Mesenchymal stem cell (in vitro differentiated cells and primary cell): ENCODE results near the gene ACBD4.

Source experiments
- DNase-seq: peaks from one replicate; pipeline ENCODE4 v3.0.0-alpha.2; 2013
- H2AFZ ChIP-seq: one replicate; pipeline ENCODE4 v1.6.1; 2013; ENCODE audit warnings: low read depth, mild to moderate bottlenecking, control low read depth, inconsistent platforms, low read length, moderate library complexity
- H2AK5ac ChIP-seq: 2 replicates; pipeline ENCODE4 v1.6.1; 2013; ENCODE audit warnings: low read length, moderate library complexity, mild to moderate bottlenecking, inconsistent platforms; ENCODE audit not compliant: severe bottlenecking
- H2BK120ac ChIP-seq: one replicate; pipeline ENCODE4 v1.6.1; 2013; ENCODE audit warnings: low read depth, mild to moderate bottlenecking, inconsistent platforms, low read length, moderate library complexity
- H2BK12ac ChIP-seq, 2 experiments: one replicate each; pipeline ENCODE4 v1.6.1; 2013; ENCODE audit warnings: inconsistent platforms in 2 of 2, low read length in 2 of 2, mild to moderate bottlenecking in 2 of 2, moderate library complexity in 2 of 2, control low read depth in 1 of 2
- H2BK15ac ChIP-seq: one replicate; pipeline ENCODE4 v1.6.1; 2013; ENCODE audit warnings: mild to moderate bottlenecking, low read depth, inconsistent platforms; ENCODE audit not compliant: poor library complexity, severe bottlenecking
- H2BK5ac ChIP-seq: 2 replicates; pipeline ENCODE4 v1.6.1; 2013; ENCODE audit warnings: low read depth, mild to moderate bottlenecking, low read length, control low read depth, inconsistent platforms; ENCODE audit not compliant: poor library complexity, severe bottlenecking
- H3K14ac ChIP-seq, 2 experiments: one replicate each; pipeline ENCODE4 v1.6.1; 2013; ENCODE audit warnings: inconsistent platforms in 2 of 2, low read length in 2 of 2, control low read depth in 1 of 2, mild to moderate bottlenecking in 1 of 2, moderate library complexity in 1 of 2
- H3K18ac ChIP-seq, 2 experiments: one replicate each; pipeline ENCODE4 v1.6.1; 2013; ENCODE audit warnings: inconsistent platforms in 2 of 2, low read length in 2 of 2, control low read depth in 1 of 2, low read depth in 1 of 2, mild to moderate bottlenecking in 1 of 2
- H3K23ac ChIP-seq, 2 experiments: one replicate each; pipeline ENCODE4 v1.6.1; 2013; ENCODE audit warnings: inconsistent platforms in 2 of 2, low read length in 2 of 2, mild to moderate bottlenecking in 2 of 2, moderate library complexity in 2 of 2, control low read depth in 1 of 2
- H3K27ac ChIP-seq: 2 replicates; pipeline ENCODE4 v1.5.1; 2013; ENCODE audit warnings: mild to moderate bottlenecking, moderate library complexity, low read length, control low read depth, inconsistent platforms; ENCODE audit not compliant: poor library complexity, severe bottlenecking
- H3K27me3 ChIP-seq, 2 experiments: 2 replicates each; pipeline versions ENCODE4 v1.6.1 to v1.7.0; 2013; ENCODE audit warnings: low read length in 2 of 2, mild to moderate bottlenecking in 2 of 2, moderate library complexity in 2 of 2, control low read depth in 1 of 2, inconsistent platforms in 1 of 2; ENCODE audit not compliant: control insufficient read depth in 1 of 2, insufficient read depth in 1 of 2
- H3K36me3 ChIP-seq, 2 experiments: 2 replicates each; pipeline versions ENCODE4 v1.6.1 to v1.7.0; 2013; ENCODE audit warnings: low read length in 2 of 2, control low read depth in 1 of 2, inconsistent platforms in 1 of 2, low read depth in 1 of 2, mild to moderate bottlenecking in 1 of 2; ENCODE audit not compliant: insufficient read depth in 2 of 2, control insufficient read depth in 1 of 2
- H3K4ac ChIP-seq, 2 experiments: one replicate each; pipeline ENCODE4 v1.6.1; 2013; ENCODE audit warnings: inconsistent platforms in 2 of 2, low read length in 2 of 2, mild to moderate bottlenecking in 2 of 2, moderate library complexity in 2 of 2, control low read depth in 1 of 2, low read depth in 1 of 2
- H3K4me1 ChIP-seq: 2 replicates; pipeline ENCODE4 v1.6.1; 2013; ENCODE audit warnings: low read depth, low read length, control low read depth; ENCODE audit not compliant: control insufficient read depth, insufficient read depth
- H3K4me2 ChIP-seq: 2 replicates; pipeline ENCODE4 v1.6.1; 2013; ENCODE audit warnings: low read length, mild to moderate bottlenecking, inconsistent platforms; ENCODE audit not compliant: poor library complexity, severe bottlenecking
- H3K4me3 ChIP-seq, 2 experiments: 2 replicates each; pipeline versions ENCODE4 v1.5.1 to v1.7.0; 2013; ENCODE audit warnings: low read length in 2 of 2, mild to moderate bottlenecking in 2 of 2, control low read depth in 1 of 2, low read depth in 1 of 2; ENCODE audit not compliant: insufficient read depth in 1 of 2
- H3K79me1 ChIP-seq: replicated peaks from 2 replicates; pipeline ENCODE4 v1.6.1; 2013; ENCODE audit warnings: mild to moderate bottlenecking, control low read depth, low read length, inconsistent platforms; ENCODE audit not compliant: poor library complexity, severe bottlenecking
- H3K9ac ChIP-seq: 2 replicates; pipeline ENCODE4 v1.7.0; 2013; ENCODE audit warnings: mild to moderate bottlenecking, low read length, moderate library complexity
- H3K9me3 ChIP-seq: 2 replicates; pipeline ENCODE4 v1.7.0; 2013; ENCODE audit warnings: mild to moderate bottlenecking, low read length; ENCODE audit not compliant: control insufficient read depth
- H4K8ac ChIP-seq: one replicate; pipeline ENCODE4 v1.6.1; 2013; ENCODE audit warnings: inconsistent platforms, mild to moderate bottlenecking, low read length, moderate library complexity
- H4K91ac ChIP-seq: one replicate; pipeline ENCODE4 v1.6.1; 2013; ENCODE audit warnings: mild to moderate bottlenecking, low read length, inconsistent platforms
- WGBS: methylation state at CpG from one replicate; pipeline ENCODE4 v1.1.7; 2013; ENCODE audit warnings: mixed read lengths; 5-methylcytosine and 5-hydroxymethylcytosine counted together

Gene ACBD4

DNA sequence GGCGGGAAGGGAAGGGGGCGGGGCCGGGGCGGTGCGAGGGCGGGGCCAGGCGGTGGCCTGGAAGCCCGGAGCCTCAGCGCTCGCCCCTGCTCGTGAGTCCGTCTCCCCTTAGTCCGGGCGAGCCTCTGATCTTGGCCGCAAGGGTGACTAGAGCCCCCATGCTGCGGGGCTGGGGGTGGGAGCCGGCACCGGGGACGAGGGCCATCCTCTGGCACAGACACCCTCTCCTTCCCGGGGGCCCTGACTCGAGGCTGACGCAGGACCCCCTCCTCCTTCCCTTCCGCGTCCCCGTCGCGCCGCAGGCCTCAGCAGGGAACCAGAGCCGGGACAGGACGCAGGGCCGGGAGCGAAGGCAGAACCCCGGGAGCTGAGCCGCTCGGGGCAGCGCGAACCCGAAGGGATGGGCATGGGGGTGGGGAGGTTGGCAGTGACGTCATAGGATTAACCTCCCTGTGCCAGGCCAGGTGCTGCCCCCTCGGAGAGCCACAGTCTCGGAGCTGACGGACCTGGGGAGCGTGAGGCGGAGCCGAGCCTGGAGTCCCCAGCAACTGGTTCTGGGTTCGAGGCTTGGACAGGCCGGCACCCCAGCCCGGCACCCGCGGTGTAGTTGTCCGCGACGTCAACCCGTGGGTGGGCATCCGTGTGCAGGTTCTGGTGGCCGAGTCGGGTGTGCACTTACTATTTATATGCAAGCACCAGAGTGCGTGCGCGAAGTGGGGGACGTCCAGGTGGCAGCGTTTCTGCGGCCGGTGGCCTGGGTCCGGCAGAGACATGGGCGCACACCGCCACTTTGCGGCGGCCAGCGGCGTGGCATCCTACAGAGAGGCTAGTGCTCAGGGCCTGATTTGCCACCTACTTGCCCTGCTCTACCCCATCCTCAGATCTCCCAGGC lies 2.7 kb upstream of the ACBD4 start:
- no peaks in the 10 kb centered on the region for H3K27me3 ChIP-seq
- peaks cover 22% of the 10 kb centered on the region for H3K79me1 ChIP-seq
- H3K9ac ChIP-seq, result peak overlapping the region; percentile 93
- H2BK15ac ChIP-seq, result no peak overlapping the region
- peak overlapping the region; percentile 92 for H4K8ac ChIP-seq
- DNase-seq, result peak; percentile 88
- H3K4me2 ChIP-seq, result peak overlapping the region; percentile 85
- no peaks in the 10 kb centered on the region for H3K9me3 ChIP-seq
- WGBS, result under 1% methylated on average over 43 of the region's 71 CpGs
- peaks cover 0 to 11% of the 10 kb centered on the region in 2 experiments for H3K36me3 ChIP-seq
- H3K4me3 ChIP-seq, result peak overlapping the region; percentile 79 to 85
- peak overlapping the region; percentile 87 for H2BK120ac ChIP-seq
- H3K23ac ChIP-seq, result peak overlapping the region in 1 of 2 experiments; percentile 85
- H2BK12ac ChIP-seq, result peak overlapping the region in 1 of 2 experiments; percentile 89
- peak overlapping the region in 1 of 2 experiments; percentile 91 for H3K4ac ChIP-seq
- H2AFZ ChIP-seq, result peak overlapping the region; percentile 81
- peak overlapping the region; percentile 96 to 99 for H3K18ac ChIP-seq
- H2AK5ac ChIP-seq, result no peak overlapping the region
- peak overlapping the region; percentile 93 for H3K27ac ChIP-seq
- H3K14ac ChIP-seq, result peak overlapping the region in 1 of 2 experiments; percentile 97
- H4K91ac ChIP-seq, result peak overlapping the region; percentile 89
- H2BK5ac ChIP-seq, result peak overlapping the region; percentile 45
- H3K4me1 ChIP-seq, result peaks cover 52% of the 10 kb centered on the region

DNA sequence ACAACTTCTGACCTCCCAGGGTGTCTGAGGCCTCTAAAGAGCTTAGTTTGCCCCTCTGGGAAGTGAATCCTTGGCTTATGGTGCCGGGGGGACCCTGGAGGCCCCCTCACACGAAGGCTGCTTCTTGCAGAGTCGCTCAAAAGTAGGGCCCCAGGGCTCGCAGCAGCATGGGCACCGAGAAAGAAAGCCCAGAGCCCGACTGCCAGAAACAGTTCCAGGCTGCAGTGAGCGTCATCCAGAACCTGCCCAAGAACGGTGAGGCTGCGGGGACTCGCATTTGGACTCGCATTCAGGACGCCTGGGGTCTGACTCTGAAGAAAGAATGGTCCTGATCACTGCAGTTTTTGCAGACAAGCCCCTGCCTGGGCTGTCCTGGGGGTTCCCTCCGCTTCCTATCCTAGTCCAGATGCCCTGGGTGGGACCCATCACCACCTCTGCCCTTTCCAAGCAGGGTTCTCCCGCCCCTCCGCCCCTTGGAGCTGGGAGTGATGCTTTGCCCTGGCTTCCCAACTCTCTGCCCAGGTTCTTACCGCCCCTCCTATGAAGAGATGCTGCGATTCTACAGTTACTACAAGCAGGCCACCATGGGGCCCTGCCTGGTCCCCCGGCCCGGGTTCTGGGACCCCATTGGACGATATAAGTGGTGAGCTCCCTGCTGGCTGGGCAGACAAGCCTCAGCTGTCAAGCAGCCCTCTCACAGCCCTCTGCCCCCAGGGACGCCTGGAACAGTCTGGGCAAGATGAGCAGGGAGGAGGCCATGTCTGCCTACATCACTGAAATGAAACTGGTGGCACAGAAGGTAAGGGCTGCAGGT lies 698 bp downstream of the ACBD4 start:
- Histone ChIP-seq H2BK15ac (peak overlapping the region; percentile 61), H4K91ac (peak overlapping the region; percentile 57), H4K8ac (peak overlapping the region; percentile 90), H3K9ac (peak overlapping the region; percentile 87), H2AFZ (no peak overlapping the region), H2BK5ac (peak overlapping the region; percentile 39), H3K23ac (no peak overlapping the region), H2BK120ac (peak overlapping the region; percentile 54), H3K4me3 (peak overlapping the region; percentile 70 to 94), H3K14ac (no peak overlapping the region), H3K27ac (no peak overlapping the region), H3K9me3 (no peaks in the 10 kb centered on the region), H3K4ac (peak overlapping the region; percentile 43 to 73), H3K79me1 (peaks cover 20% of the 10 kb centered on the region), H3K27me3 (no peaks in the 10 kb centered on the region), H3K18ac (peak overlapping the region; percentile 74 to 88), H2BK12ac (peak overlapping the region in 1 of 2 experiments; percentile 56), H3K4me1 (peaks cover 24% of the 10 kb centered on the region), H3K4me2 (peak overlapping the region; percentile 60), H2AK5ac (peak overlapping the region; percentile 27), H3K36me3 (peaks cover 0 to 3% of the 10 kb centered on the region in 2 experiments)
- WGBS, result 84% methylated on average over 21 of the region's 21 CpGs
- no peak for DNase-seq

DNA sequence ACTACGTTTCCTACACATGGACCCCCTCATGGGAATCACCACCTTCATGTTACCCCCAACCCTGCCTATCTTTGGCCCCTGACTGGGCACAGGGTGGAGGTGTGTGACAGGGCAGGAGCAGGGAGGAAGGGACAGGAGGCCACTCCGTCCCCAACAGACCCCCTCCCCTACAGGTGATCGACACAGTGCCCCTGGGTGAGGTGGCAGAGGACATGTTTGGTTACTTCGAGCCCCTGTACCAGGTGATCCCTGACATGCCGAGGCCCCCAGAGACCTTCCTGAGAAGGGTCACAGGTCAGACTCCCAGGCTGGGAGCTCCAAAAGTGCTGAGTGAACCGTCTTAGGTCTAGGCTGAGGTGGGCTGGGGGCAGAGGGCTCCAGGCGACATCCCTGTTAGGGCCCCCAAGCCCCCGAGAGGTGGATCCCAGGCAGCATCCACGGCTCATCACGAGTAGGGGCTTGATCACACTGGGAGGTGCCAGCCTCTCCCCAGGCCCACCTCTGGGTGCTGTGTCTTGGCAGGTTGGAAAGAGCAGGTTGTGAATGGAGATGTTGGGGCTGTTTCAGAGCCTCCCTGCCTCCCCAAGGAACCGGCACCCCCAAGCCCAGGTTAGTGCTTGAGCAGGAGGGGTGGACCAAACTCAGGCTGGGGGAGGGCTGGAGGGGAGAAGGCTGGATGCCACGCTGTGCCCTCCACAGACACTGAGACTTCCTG lies 1.5 kb downstream of the ACBD4 start:
- Histone ChIP-seq H2BK12ac (no peak overlapping the region), H2AK5ac (no peak overlapping the region), H3K4me1 (peaks cover 18% of the 10 kb centered on the region), H4K91ac (no peak overlapping the region), H3K4ac (no peak overlapping the region), H3K4me2 (no peak overlapping the region), H4K8ac (no peak overlapping the region), H3K9me3 (no peaks in the 10 kb centered on the region), H3K18ac (no peak overlapping the region), H3K27me3 (no peaks in the 10 kb centered on the region), H2BK15ac (no peak overlapping the region), H2BK120ac (no peak overlapping the region), H2BK5ac (no peak overlapping the region), H3K36me3 (peaks cover 0 to 3% of the 10 kb centered on the region in 2 experiments), H3K4me3 (peak overlapping the region in 1 of 2 experiments; percentile 94), H2AFZ (no peak overlapping the region), H3K14ac (no peak overlapping the region), H3K27ac (no peak overlapping the region), H3K9ac (peak overlapping the region; percentile 87), H3K79me1 (peaks cover 13% of the 10 kb centered on the region), H3K23ac (no peak overlapping the region)
- WGBS, result 89% methylated on average over 9 of the region's 12 CpGs
- DNase-seq, result no peak
